A673 (cell line): Measurements from ENCODE around the gene PLXNA3. TPM values are rescaled to one million over a fixed set of nuclear protein-coding genes. Genes with fewer than 3 reads are reported as not detected.

Source experiments
- BruUV-seq: library from RNA; stranded (reverse); fragments of 400-500 nt; replicated peaks from 2 replicates; lab custom pipeline; 2021; lab: Mats Ljungman, UMichigan
- CTCF ChIA-PET: fragments of 300-600 bp; sonication (Branson Sonifier 250); formaldehyde crosslinking; loops from one replicate; lab custom pipeline; 2022; ENCODE audit warnings: antibody characterized with exemption; lab: Charles Lee
- POLR2A ChIA-PET: fragments of 300-600 bp; sonication (Branson Sonifier 250); formaldehyde crosslinking; loops from one replicate; lab custom pipeline; 2022; ENCODE audit warnings: antibody characterized with exemption; ENCODE audit not compliant: low non-redundant PET; lab: Charles Lee
- DNase-seq: peaks from one replicate; pipeline ENCODE4 v3.0.0-alpha.2; 2015; ENCODE audit warnings: low spot score
- H3K27ac ChIP-seq: fragments of 200-600 bp; sonication (generic); 2 replicates; pipeline ENCODE4 v1.5.1; 2016; ENCODE audit warnings: mixed run types, low read depth, mild to moderate bottlenecking, mixed read lengths, antibody characterized with exemption, low read length; ENCODE audit not compliant: poor library complexity, severe bottlenecking
- H3K27me3 ChIP-seq: fragments of 200-600 bp; sonication (generic); replicated peaks from 2 replicates; pipeline ENCODE4 v1.6.1; 2017; ENCODE audit warnings: mixed run types, low read depth, mild to moderate bottlenecking, mixed read lengths, antibody characterized with exemption, low read length; ENCODE audit not compliant: insufficient read depth, poor library complexity
- H3K36me3 ChIP-seq: fragments of 200-600 bp; sonication (generic); 2 replicates; pipeline ENCODE4 v1.6.1; 2016; ENCODE audit warnings: mixed run types, mild to moderate bottlenecking, mixed read lengths, antibody characterized with exemption, low read length; ENCODE audit not compliant: insufficient read depth, poor library complexity, severe bottlenecking
- H3K4me1 ChIP-seq: fragments of 200-600 bp; sonication (generic); 2 replicates; pipeline ENCODE4 v1.6.1; 2017; ENCODE audit warnings: mixed run types, mild to moderate bottlenecking, mixed read lengths, antibody characterized with exemption, low read length; ENCODE audit not compliant: insufficient read depth, poor library complexity, severe bottlenecking
- H3K4me3 ChIP-seq: fragments of 200-600 bp; sonication (generic); 2 replicates; pipeline ENCODE4 v1.5.1; 2016; ENCODE audit warnings: low read depth, mixed run types, mild to moderate bottlenecking, mixed read lengths, low read length; ENCODE audit not compliant: poor library complexity, severe bottlenecking
- H3K9me3 ChIP-seq: fragments of 200-600 bp; sonication (generic); 2 replicates; pipeline ENCODE4 v1.6.1; 2016; ENCODE audit warnings: mixed run types, low read depth, mild to moderate bottlenecking, mixed read lengths, antibody characterized with exemption, low read length; ENCODE audit not compliant: poor library complexity, severe bottlenecking
- EZH2 ChIP-seq: fragments of 200-600 bp; sonication (generic); IDR thresholded peaks from 2 replicates; pipeline ENCODE4 v1.6.1; 2017; ENCODE audit warnings: borderline replicate concordance, low read depth, mild to moderate bottlenecking, mixed read lengths, antibody characterized with exemption, low read length; ENCODE audit not compliant: poor library complexity, severe bottlenecking
- intact Hi-C: fragments of 100-400 bp; cut with micrococcal nuclease; formaldehyde crosslinking; loops from one replicate; pipeline ENCODE4 v1.10.0; 2022; ENCODE audit not compliant: unreplicated experiment
- total RNA-seq: library from RNA; stranded (reverse); gene quantifications from 2 replicates; pipeline ENCODE4 v1.2.3, GENCODE V29; 2021
- TF ChIP-seq, protein P1 (sequence below): fragments of 300-800, 200-600 bp; sonication (generic); conservative IDR thresholded peaks from 2 replicates; pipeline ENCODE4 v1.5.1; 2017; ENCODE audit warnings: low read depth, mild to moderate bottlenecking, antibody characterized with exemption, low read length, moderate library complexity, mixed read lengths

Gene PLXNA3
- total RNA-seq, 1 experiment from 2014 or later, result 54.6 TPM

- H3K27me3 ChIP-seq, result no peaks in the 10 kb centered on the region
- POLR2A ChIA-PET, result no interaction called here
These were observed 11.0 kb downstream of the PLXNA3 start for GRCh38 chrX:154469114-154469513.

DNA sequence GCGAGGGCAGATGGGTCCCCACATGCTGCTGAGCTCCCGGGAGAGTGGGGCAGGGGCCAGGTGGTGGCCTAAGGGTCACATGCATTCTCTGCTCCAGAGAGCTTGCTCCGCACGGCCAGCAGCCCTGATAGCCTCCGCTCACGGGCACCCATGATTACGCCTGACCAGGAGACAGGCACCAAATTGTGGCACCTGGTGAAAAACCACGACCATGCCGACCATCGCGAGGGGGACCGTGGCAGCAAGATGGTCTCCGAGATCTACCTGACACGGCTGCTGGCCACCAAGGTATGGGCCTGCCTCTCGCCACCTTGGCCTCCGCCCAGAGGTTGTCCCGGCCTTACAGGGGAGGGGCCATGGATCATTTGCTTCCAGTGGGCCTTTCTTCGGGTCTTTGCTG lies 11.8 kb downstream of the PLXNA3 start:
- no peak for DNase-seq
- no peaks in the 10 kb centered on the region for H3K4me1 ChIP-seq
- no peak overlapping the region for H3K27ac ChIP-seq
- H3K27me3 ChIP-seq, result no peaks in the 10 kb centered on the region
- intact Hi-C loops, result no loop called here
- no peak for TF ChIP-seq EZH2
- TF ChIP-seq, protein P1, sequence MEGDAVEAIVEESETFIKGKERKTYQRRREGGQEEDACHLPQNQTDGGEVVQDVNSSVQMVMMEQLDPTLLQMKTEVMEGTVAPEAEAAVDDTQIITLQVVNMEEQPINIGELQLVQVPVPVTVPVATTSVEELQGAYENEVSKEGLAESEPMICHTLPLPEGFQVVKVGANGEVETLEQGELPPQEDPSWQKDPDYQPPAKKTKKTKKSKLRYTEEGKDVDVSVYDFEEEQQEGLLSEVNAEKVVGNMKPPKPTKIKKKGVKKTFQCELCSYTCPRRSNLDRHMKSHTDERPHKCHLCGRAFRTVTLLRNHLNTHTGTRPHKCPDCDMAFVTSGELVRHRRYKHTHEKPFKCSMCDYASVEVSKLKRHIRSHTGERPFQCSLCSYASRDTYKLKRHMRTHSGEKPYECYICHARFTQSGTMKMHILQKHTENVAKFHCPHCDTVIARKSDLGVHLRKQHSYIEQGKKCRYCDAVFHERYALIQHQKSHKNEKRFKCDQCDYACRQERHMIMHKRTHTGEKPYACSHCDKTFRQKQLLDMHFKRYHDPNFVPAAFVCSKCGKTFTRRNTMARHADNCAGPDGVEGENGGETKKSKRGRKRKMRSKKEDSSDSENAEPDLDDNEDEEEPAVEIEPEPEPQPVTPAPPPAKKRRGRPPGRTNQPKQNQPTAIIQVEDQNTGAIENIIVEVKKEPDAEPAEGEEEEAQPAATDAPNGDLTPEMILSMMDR, result no peak
- no peaks in the 10 kb centered on the region for H3K9me3 ChIP-seq
- ChIA-PET POLR2A (no interaction called here), CTCF (no interaction called here)
- H3K4me3 ChIP-seq, result no peak overlapping the region
- peaks cover 6% of the 10 kb centered on the region for H3K36me3 ChIP-seq
- BruUV-seq, result no TSS peak

More at GRCh38 chrX:154469114-154469513, 11.0 kb downstream of the PLXNA3 start:
- DNase-seq, result no peak
- no TSS peak for BruUV-seq
- TF ChIP-seq, protein P1, result no peak
- no peak for TF ChIP-seq EZH2
- Histone ChIP-seq H3K4me1 (no peaks in the 10 kb centered on the region), H3K27ac (no peak overlapping the region), H3K36me3 (peaks cover 10% of the 10 kb centered on the region), H3K9me3 (no peaks in the 10 kb centered on the region), H3K4me3 (no peak overlapping the region)
- CTCF ChIA-PET, result no interaction called here
- intact Hi-C loops, result no loop called here

GRCh38 chrX:154470434-154470833 lies 12.4 kb downstream of the PLXNA3 start:
- Histone ChIP-seq H3K4me1 (no peaks in the 10 kb centered on the region), H3K36me3 (peaks cover 5% of the 10 kb centered on the region), H3K27ac (no peak overlapping the region), H3K9me3 (no peaks in the 10 kb centered on the region), H3K4me3 (no peak overlapping the region), H3K27me3 (no peaks in the 10 kb centered on the region)
- TF ChIP-seq, protein P1, result no peak
- TF ChIP-seq EZH2, result no peak
- no peak for DNase-seq
- BruUV-seq, result no TSS peak
- POLR2A ChIA-PET, result no interaction called here
- intact Hi-C loops, result no loop called here
- CTCF ChIA-PET, result no interaction called here
